AG04450 (cell line): ENCODE measurements around the gene UXT. TPM values are rescaled to one million over a fixed set of nuclear protein-coding genes. Genes with fewer than 3 reads are reported as not detected.

Source experiments
- CTCF ChIA-PET: fragments of 300-600, 350-600 bp; formaldehyde crosslinking; extraction: SDS; loops from one replicate; lab custom pipeline; 2022; ENCODE audit warnings: antibody characterized with exemption, inconsistent platforms; lab: Charles Lee
- POLR2A ChIA-PET: fragments of 350-600 bp; formaldehyde crosslinking; extraction: SDS; loops from one replicate; lab custom pipeline; 2021; ENCODE audit warnings: antibody characterized with exemption, inconsistent platforms; lab: Yijun Ruan, JAX
- DNase-seq: peaks from one replicate; pipeline ENCODE4 v3.0.0-alpha.2; 2011; ENCODE audit warnings: low read depth, low spot score
- H3K27ac ChIP-seq: one replicate; pipeline ENCODE4 v1.5.1; 2012; ENCODE audit warnings: low read depth, low read length, control low read depth
- H3K27me3 ChIP-seq: one replicate; pipeline ENCODE4 v1.6.0; 2012; ENCODE audit warnings: low read length; ENCODE audit not compliant: control insufficient read depth, insufficient read depth
- H3K4me3 ChIP-seq: 2 replicates; pipeline ENCODE4 v1.5.1; 2011; ENCODE audit warnings: mild to moderate bottlenecking, low read depth, low read length, control low read depth
- H3K9me3 ChIP-seq: 2 replicates; pipeline ENCODE4 v1.5.1; 2012; ENCODE audit warnings: low read length; ENCODE audit not compliant: control insufficient read depth, insufficient read depth
- polyA plus RNA-seq: library from polyadenylated mRNA; depleted of rRNA; stranded (reverse); fragments of >200 nt; gene quantifications from 2 replicates; pipeline ENCODE4 v1.2.3, GENCODE V29; 2011
- TF ChIP-seq, protein P1 (sequence below): IDR thresholded peaks from 2 replicates; pipeline ENCODE4 v1.5.1; 2011; ENCODE audit warnings: low read depth, low read length, control low read depth, inconsistent platforms

UXT gene
- polyA plus RNA-seq, 1 experiment = 96.1 TPM

DNA sequence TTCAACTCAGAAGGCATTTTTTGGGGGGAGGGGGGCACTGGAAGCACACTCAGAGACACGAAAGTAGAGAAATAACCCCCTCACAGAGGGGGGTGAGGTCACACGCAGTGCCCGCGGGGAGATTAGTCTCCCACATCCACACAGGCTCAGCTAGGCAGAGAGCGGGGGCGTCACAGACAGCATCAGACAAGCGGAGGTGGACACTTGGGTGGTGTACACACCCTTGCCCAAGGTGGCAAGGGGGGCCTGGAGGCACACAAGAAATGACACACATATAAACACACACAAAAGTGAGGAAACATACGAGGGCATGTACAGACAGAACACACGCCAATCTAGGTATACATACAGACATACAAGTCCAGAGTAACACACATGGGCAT is 38.7 kb downstream of the UXT start:
- Histone ChIP-seq H3K27me3 (no peaks in the 10 kb centered on the region), H3K4me3 (no peak overlapping the region), H3K27ac (no peak overlapping the region), H3K9me3 (no peaks in the 10 kb centered on the region)
- POLR2A ChIA-PET = no interaction called here
- DNase-seq = no peak
- CTCF ChIA-PET = interaction anchor here (0.7 kb wide), 1 partner anchor 23 kb away, joined by 3 read pairs; no protein-coding TSS in a partner anchor
- TF ChIP-seq, protein P1, sequence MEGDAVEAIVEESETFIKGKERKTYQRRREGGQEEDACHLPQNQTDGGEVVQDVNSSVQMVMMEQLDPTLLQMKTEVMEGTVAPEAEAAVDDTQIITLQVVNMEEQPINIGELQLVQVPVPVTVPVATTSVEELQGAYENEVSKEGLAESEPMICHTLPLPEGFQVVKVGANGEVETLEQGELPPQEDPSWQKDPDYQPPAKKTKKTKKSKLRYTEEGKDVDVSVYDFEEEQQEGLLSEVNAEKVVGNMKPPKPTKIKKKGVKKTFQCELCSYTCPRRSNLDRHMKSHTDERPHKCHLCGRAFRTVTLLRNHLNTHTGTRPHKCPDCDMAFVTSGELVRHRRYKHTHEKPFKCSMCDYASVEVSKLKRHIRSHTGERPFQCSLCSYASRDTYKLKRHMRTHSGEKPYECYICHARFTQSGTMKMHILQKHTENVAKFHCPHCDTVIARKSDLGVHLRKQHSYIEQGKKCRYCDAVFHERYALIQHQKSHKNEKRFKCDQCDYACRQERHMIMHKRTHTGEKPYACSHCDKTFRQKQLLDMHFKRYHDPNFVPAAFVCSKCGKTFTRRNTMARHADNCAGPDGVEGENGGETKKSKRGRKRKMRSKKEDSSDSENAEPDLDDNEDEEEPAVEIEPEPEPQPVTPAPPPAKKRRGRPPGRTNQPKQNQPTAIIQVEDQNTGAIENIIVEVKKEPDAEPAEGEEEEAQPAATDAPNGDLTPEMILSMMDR = no peak

DNA sequence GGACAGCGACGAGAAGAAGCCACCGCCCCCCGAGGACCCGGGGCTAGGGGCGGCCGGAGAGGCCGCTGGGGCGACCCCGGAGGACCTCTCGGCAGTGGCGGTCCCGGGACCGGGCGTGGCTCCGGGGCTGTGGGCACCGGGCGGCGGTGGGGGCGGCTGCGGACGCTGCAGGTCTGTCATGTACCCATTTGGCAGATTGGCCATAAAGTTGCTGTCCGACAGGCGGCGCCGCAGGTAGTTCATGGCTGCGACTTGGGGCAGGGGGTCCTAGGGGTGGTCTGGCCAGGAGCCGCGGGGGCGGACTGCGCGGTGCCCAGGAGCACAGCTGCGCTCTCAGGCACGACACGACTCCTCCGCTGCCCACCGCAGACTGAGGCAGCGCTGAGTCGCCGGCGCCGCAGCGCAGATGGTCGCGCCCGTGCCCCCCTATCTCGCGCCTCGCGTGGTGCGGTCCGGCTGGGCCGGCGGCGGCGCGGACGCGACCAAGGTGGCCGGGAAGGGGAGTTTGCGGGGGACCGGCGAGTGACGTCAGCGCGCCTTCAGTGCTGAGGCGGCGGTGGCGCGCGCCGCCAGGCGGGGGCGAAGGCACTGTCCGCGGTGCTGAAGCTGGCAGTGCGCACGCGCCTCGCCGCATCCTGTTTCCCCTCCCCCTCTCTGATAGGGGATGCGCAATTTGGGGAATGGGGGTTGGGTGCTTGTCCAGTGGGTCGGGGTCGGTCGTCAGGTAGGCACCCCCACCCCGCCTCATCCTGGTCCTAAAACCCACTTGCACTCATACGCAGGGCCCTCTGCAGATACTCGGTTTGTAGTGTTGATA is 39.3 kb downstream of the UXT start, which contains the start of gene SYN1:
TSS of gene SYN1 (minus strand) at position 372 of the 817 bp plus-strand sequence. CDS start at position 243, 129 bp downstream.
- H3K27ac ChIP-seq = no peak within 1 kb of the TSS
- peak within 1 kb of the TSS; percentile 54 for H3K4me3 ChIP-seq
- TF ChIP-seq, protein P1 = no peak
- CTCF ChIA-PET = interaction anchor here (0.7 kb wide), 1 partner anchor 24 kb away, joined by 3 read pairs; no protein-coding TSS in a partner anchor
- POLR2A ChIA-PET = no interaction called here
- DNase-seq = peak; percentile 42
- no peaks in the 10 kb centered on the region for H3K9me3 ChIP-seq
- H3K27me3 ChIP-seq = no peaks in the 10 kb centered on the region

DNA sequence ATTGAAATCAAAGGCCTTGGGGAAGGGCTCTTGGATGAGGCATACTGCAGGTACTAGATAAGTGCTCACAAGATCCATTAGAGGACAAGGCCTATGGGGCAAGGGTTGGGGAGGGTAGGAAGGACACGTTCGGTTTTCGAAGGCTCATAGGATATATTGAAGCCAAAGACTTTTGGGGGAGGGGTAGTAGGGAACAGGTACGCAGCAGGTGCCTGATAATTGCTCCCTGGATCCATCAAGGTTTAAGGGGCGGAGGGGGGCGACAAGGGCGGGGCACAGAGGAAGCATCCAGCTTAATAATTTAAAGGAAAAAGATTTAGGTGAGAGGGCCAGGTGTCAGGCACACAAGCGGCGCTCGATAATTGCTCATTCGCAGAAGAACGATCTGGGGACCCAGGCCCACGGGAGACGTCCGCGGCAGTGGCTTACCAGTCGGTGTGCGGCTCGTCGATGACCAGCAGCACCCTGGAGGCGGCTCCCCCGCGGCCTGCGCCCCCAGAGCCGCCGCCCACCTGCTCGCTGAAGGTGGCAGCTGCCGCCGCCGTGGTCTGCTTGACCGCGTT is 40.0 kb downstream of the UXT start:
- no peak overlapping the region for H3K4me3 ChIP-seq
- no peaks in the 10 kb centered on the region for H3K27me3 ChIP-seq
- DNase-seq = no peak
- POLR2A ChIA-PET = no interaction called here
- TF ChIP-seq, protein P1 = no peak
- no peaks in the 10 kb centered on the region for H3K9me3 ChIP-seq
- H3K27ac ChIP-seq = no peak overlapping the region
- CTCF ChIA-PET = interaction anchor here (0.6 kb wide), 1 partner anchor 105 kb away, joined by 7 read pairs; no protein-coding TSS in a partner anchor

DNA sequence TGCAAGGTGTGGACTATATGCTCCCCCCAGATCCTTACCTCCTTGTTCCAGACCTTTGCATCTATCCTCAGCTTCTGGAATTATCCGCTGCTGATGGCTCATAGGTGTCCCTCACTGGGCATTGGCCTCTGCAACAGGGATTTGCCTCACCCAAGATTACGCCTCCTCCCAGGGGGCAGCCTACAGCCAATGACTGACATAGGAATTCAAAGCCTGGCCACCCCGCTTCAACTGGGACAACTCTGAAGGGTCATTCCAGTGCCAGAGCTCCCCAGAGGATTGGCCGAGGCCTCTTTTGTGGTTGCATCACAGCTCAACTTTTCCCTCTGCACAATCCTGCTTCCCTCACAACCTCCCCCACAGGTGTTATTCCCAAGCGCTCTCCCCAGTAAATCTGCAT is 44.4 kb downstream of the UXT start:
- TF ChIP-seq, protein P1 = no peak

DNA sequence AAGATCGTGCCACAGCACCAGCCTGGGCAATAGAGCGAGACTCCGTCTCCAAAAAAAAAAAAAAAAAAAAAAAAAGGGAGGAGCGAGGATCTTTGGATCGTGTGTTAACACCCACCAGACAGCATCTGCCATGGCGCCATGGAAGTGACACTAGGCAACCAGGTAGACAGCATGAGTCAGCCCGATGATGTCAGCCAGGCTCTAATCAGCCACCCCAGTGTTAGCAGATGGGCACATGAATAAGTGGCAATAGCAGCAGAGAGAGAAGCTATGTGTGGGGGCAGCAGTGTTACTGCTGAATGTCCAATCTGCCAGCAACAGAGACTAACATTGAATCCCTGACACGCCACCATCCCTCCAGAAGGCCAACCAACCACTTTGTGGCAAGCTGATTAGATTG is 45.9 kb downstream of the UXT start:
- CTCF ChIA-PET = no interaction called here
- no peaks in the 10 kb centered on the region for H3K9me3 ChIP-seq
- H3K27ac ChIP-seq = no peak overlapping the region
- H3K27me3 ChIP-seq = no peaks in the 10 kb centered on the region
- TF ChIP-seq, protein P1 = no peak
- no peak overlapping the region for H3K4me3 ChIP-seq
- POLR2A ChIA-PET = no interaction called here
- no peak for DNase-seq

More for the DNA sequence above, 44.4 kb downstream of the UXT start:
- no peaks in the 10 kb centered on the region for H3K27me3 ChIP-seq
- no peak overlapping the region for H3K27ac ChIP-seq
- no peak for DNase-seq
- ChIA-PET CTCF (no interaction called here), POLR2A (no interaction called here)
- H3K9me3 ChIP-seq = no peaks in the 10 kb centered on the region
- H3K4me3 ChIP-seq = no peak overlapping the region
